ENCODE results near the gene AKIP1. TPM values are rescaled to one million over a fixed set of nuclear protein-coding genes. Genes with fewer than 3 reads are reported as not detected.

AKIP1 gene
- 39.4 and 50.6 TPM in 2 replicates for polyA plus RNA-seq (2011; rRNA removed)
- 6.3 and 7.4 TPM in 2 replicates for polyA minus RNA-seq (2011; rRNA and poly(A)+ RNA removed)

- 0 out of 2 replicates have a peak, but pooled peaks have one; percentile 3 for TF ChIP-seq CTCF (IDR thresholded peaks at IDR 0.05; ENCODE audit: insufficient read depth, low read depth, low read length)
- H3K4me3 ChIP-seq (ENCODE audit: low read depth, low read length), result peak within 1 kb of the TSS; percentile 71
- no peaks in the 10 kb centered on the region for H3K27me3 ChIP-seq (ENCODE audit: control insufficient read depth, insufficient read depth, low read length)
- CTCF ChIA-PET, result interaction anchor here (0.8 to 1.8 kb wide), 7 partner anchors 13 to 101 kb away, joined by 3 to 8 read pairs (median 4); partner anchors contain the start of gene TMEM9B
- DNase-seq (ENCODE audit: low read depth), result peak; percentile 54
- H3K36me3 ChIP-seq (ENCODE audit: control insufficient read depth, insufficient read depth, low read length), result no peaks in the 10 kb centered on the region; the same call in 1 of the 2 replicates
- POLR2A ChIA-PET, result interaction anchor here (0.5 to 1.4 kb wide), 5 partner anchors 39 to 1016 kb away, joined by 3 to 13 read pairs (median 10); a partner anchor contains a TSS
These were observed at the start of gene AKIP1 for GRCh38 chr11:8911029-8911823. Gene AKIP1, plus strand, starts transcription at chr11:8911189. Its CDS starts 261 bp downstream, at chr11:8911450.

- POLR2A ChIA-PET, result no interaction called here
- CTCF ChIA-PET, result interaction anchor here (0.5 kb wide), 1 partner anchor 274 kb away, joined by 3 read pairs; no protein-coding TSS in a partner anchor
- no peak for DNase-seq (ENCODE audit: low read depth)
- no peaks in the 10 kb centered on the region for H3K36me3 ChIP-seq (ENCODE audit: control insufficient read depth, insufficient read depth, low read length)
- no peak for TF ChIP-seq CTCF (IDR thresholded peaks at IDR 0.05; ENCODE audit: insufficient read depth, low read depth, low read length)
- H3K4me3 ChIP-seq (ENCODE audit: low read depth, low read length), result no peak overlapping the region
- H3K27me3 ChIP-seq (ENCODE audit: control insufficient read depth, insufficient read depth, low read length), result no peaks in the 10 kb centered on the region
These were observed 47.2 kb upstream of the AKIP1 start for GRCh38 chr11:8863838-8864237.

- no peaks in the 10 kb centered on the region for H3K27me3 ChIP-seq (ENCODE audit: control insufficient read depth, insufficient read depth, low read length)
- ChIA-PET POLR2A (no interaction called here), CTCF (interaction anchor here (2.0 kb wide), 1 partner anchor 10 kb away, joined by 5 read pairs; no protein-coding TSS in a partner anchor)
- TF ChIP-seq CTCF (IDR thresholded peaks at IDR 0.05; ENCODE audit: insufficient read depth, low read depth, low read length), result no peak
- DNase-seq (ENCODE audit: low read depth), result no peak
- H3K4me3 ChIP-seq (ENCODE audit: low read depth, low read length), result no peak overlapping the region
- no peaks in the 10 kb centered on the region for H3K36me3 ChIP-seq (ENCODE audit: control insufficient read depth, insufficient read depth, low read length)
These were observed 45.7 kb upstream of the AKIP1 start for GRCh38 chr11:8865304-8865703.

- POLR2A ChIA-PET, result interaction anchor here (0.9 kb wide), 1 partner anchor 45 kb away, joined by 3 read pairs; no protein-coding TSS in a partner anchor
- no peak for DNase-seq (ENCODE audit: low read depth)
- Histone ChIP-seq H3K36me3 (ENCODE audit: control insufficient read depth, insufficient read depth, low read length) (no peaks in the 10 kb centered on the region), H3K27me3 (ENCODE audit: control insufficient read depth, insufficient read depth, low read length) (no peaks in the 10 kb centered on the region), H3K4me3 (ENCODE audit: low read depth, low read length) (no peak overlapping the region)
- CTCF ChIA-PET, result interaction anchor here (0.6 to 1.6 kb wide), 3 partner anchors 8 to 1546 kb away, joined by 3 to 5 read pairs (median 5); no protein-coding TSS in a partner anchor
- no peak for TF ChIP-seq CTCF (IDR thresholded peaks at IDR 0.05; ENCODE audit: insufficient read depth, low read depth, low read length)
These were observed 44.0 kb upstream of the AKIP1 start for GRCh38 chr11:8867035-8867434.
